GM21390 (cell line): Measurements from ENCODE around the gene GPC1.

Experiments used
- ATAC-seq: cut with Tn5 transposase; IDR thresholded peaks from one replicate; pipeline ENCODE4 v1.9.1; 2021; ENCODE audit not compliant: unreplicated experiment

The GPC1 gene

GRCh38 chr2:240429341-240429871 lies 6.1 kb upstream of the GPC1 start:
- ATAC-seq: no peak

- ATAC-seq: no peak
Observed at GRCh38 chr2:240429872-240430491, 5.5 kb upstream of the GPC1 start.

- no peak for ATAC-seq
Observed at GRCh38 chr2:240430595-240430994, 4.9 kb upstream of the GPC1 start.

- no peak for ATAC-seq
Observed at GRCh38 chr2:240431271-240431660, 4.2 kb upstream of the GPC1 start.

- no peak for ATAC-seq
Observed at GRCh38 chr2:240431661-240432424, 3.6 kb upstream of the GPC1 start.

GRCh38 chr2:240432430-240432819 lies 3.0 kb upstream of the GPC1 start:
- ATAC-seq: no peak

- ATAC-seq: no peak
Observed at GRCh38 chr2:240432820-240433801, 2.4 kb upstream of the GPC1 start.

GRCh38 chr2:240433973-240434727 lies 1.3 kb upstream of the GPC1 start:
- no peak for ATAC-seq

GRCh38 chr2:240434728-240435456 lies 571 bp upstream of the GPC1 start:
- peak; percentile 67 for ATAC-seq

GRCh38 chr2:240435948-240436682 lies 652 bp downstream of the GPC1 start:
- ATAC-seq: peak; percentile 21

GRCh38 chr2:240436683-240437550 lies 1.5 kb downstream of the GPC1 start:
- no peak for ATAC-seq

GRCh38 chr2:240437551-240437860 lies 2.0 kb downstream of the GPC1 start:
- no peak for ATAC-seq

- ATAC-seq: no peak
Observed at GRCh38 chr2:240437861-240438809, 2.7 kb downstream of the GPC1 start.

GRCh38 chr2:240438810-240439697 lies 3.6 kb downstream of the GPC1 start:
- ATAC-seq: no peak

GRCh38 chr2:240439698-240440151 lies 4.3 kb downstream of the GPC1 start:
- ATAC-seq: no peak

GRCh38 chr2:240440251-240440650 lies 4.8 kb downstream of the GPC1 start:
- ATAC-seq: no peak
